Mucosa of descending colon (tissue), 3 donors: Measurements from ENCODE around the gene CCDC30. TPM values are rescaled to one million over a fixed set of nuclear protein-coding genes. Genes with fewer than 3 reads are reported as not detected.

ENCODE experiments used
- ATAC-seq: fragments of 200-7000 bp; cut with Tn5 transposase; one replicate; pipeline ENCODE4 v1.9.1; 2020; ENCODE audit warnings: mild to moderate bottlenecking, moderate library complexity
- DNase-seq, 3 donors: peaks; one replicate each; pipeline ENCODE4 v3.0.0-alpha.2; 2020
- H3K36me3 ChIP-seq: fragments of 200-600 bp; one replicate; pipeline ENCODE4 v1.8.0; 2021; ENCODE audit warnings: low read depth, mild to moderate bottlenecking
- H3K4me1 ChIP-seq: fragments of 200-600 bp; one replicate; pipeline ENCODE4 v1.8.0; 2021; ENCODE audit warnings: low read depth, mild to moderate bottlenecking
- H3K4me3 ChIP-seq: fragments of 200-600 bp; one replicate; pipeline ENCODE4 v1.8.0; 2021; ENCODE audit warnings: mild to moderate bottlenecking
- H3K9me3 ChIP-seq: fragments of 200-600 bp; one replicate; pipeline ENCODE4 v1.8.0; 2021; ENCODE audit warnings: mild to moderate bottlenecking
- intact Hi-C, 2 donors: fragments of 100-400 bp; cut with DNase I in 1 of 2; cut with micrococcal nuclease in 1 of 2; formaldehyde crosslinking; loops; one replicate each; pipeline versions ENCODE4 v1.11.0 to v1.11.1; 2022; cut with DNase I, micrococcal nuclease
- total RNA-seq, 3 donors: library from RNA; stranded (reverse); fragmentation: NEBNext Ultra II Directional in 2 of 3; extraction: Animal tissue kit (Norgen Biotek cat#: 25700) in 2 of 3; gene quantifications; one replicate each; pipeline versions ENCODE4 v1.2.1 to v1.2.4, GENCODE V29; 2021 to 2023
- TF ChIP-seq, protein P1 (sequence below): fragments of 200-600 bp; IDR thresholded peaks from one replicate; pipeline ENCODE4 v1.8.0; 2022; ENCODE audit warnings: antibody characterized with exemption, mild to moderate bottlenecking
- donor health status: DM: no; HTN: no; CAD: no; lungs with moderate emphysema.
- donor health status: DM: no; HTN: no; CAD: no.
- donor health status: DM: no; HTN: yes; CAD: no.

CCDC30 gene
- total RNA-seq, 3 donors from 2014 or later: 2.2 to 3.8 (median 3.7) TPM

DNA sequence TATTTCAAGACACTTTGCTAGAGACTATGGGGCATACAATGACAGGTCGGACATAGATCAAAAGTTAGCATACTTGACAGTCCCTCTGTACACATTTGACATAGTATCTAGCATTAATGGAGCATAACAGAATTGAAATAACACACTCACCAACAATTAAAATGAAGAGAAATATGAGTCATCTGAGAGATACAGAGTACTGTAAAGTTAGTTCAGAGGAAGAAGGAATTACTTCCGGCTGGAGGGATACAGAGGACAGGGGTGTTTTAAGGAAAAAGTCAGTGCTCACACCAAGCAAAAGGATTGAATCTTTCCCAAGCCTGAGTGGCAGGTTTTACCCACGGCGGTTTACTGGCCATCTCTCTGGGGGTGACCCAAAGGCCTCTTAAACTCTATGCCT, 9.7 kb upstream of the CCDC30 start:
- Histone ChIP-seq H3K9me3 (no peaks in the 10 kb centered on the region), H3K4me1 (peaks cover 11% of the 10 kb centered on the region), H3K4me3 (no peak overlapping the region), H3K36me3 (no peaks in the 10 kb centered on the region)
- intact Hi-C loops: no loop called here
- ATAC-seq (no peak), DNase-seq (no peak)
- TF ChIP-seq, protein P1, sequence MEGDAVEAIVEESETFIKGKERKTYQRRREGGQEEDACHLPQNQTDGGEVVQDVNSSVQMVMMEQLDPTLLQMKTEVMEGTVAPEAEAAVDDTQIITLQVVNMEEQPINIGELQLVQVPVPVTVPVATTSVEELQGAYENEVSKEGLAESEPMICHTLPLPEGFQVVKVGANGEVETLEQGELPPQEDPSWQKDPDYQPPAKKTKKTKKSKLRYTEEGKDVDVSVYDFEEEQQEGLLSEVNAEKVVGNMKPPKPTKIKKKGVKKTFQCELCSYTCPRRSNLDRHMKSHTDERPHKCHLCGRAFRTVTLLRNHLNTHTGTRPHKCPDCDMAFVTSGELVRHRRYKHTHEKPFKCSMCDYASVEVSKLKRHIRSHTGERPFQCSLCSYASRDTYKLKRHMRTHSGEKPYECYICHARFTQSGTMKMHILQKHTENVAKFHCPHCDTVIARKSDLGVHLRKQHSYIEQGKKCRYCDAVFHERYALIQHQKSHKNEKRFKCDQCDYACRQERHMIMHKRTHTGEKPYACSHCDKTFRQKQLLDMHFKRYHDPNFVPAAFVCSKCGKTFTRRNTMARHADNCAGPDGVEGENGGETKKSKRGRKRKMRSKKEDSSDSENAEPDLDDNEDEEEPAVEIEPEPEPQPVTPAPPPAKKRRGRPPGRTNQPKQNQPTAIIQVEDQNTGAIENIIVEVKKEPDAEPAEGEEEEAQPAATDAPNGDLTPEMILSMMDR: no peak

DNA sequence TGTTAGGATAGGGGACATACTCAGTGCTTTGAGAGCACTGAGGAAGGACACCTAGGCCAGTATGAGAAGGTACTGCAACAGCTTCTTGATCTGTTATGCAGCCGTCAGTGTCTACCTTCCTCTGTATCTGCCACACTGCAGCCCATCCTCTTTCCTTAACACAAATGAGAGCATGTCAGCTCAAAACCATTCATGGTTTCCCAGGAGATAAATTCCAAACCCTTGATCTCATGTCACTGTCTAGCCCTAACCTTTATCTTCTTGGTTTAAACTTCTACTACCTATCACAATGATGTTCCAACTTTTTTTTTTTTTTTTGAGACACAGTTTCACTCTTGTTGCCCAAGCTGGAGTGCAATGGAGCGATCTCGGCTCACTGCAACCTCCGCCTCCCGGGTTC, 8.7 kb upstream of the CCDC30 start:
- H3K9me3 ChIP-seq: no peaks in the 10 kb centered on the region
- TF ChIP-seq, protein P1: no peak
- ATAC-seq (no peak), DNase-seq (no peak)
- no peak overlapping the region for H3K4me3 ChIP-seq
- H3K36me3 ChIP-seq: no peaks in the 10 kb centered on the region
- intact Hi-C loops: no loop called here
- H3K4me1 ChIP-seq: peaks cover 11% of the 10 kb centered on the region

- DNase-seq: peak; percentile 92 to 94 (median 94)
- TF ChIP-seq, protein P1: no peak
Measured at GRCh38 chr1:42456010-42456753, 6.9 kb upstream of the CCDC30 start, which contains the start of the genes PPCS and ZMYND12. Gene PPCS (plus strand): TSS chr1:42456543. CDS start chr1:42456566, 23 bp downstream. Gene ZMYND12 (minus strand): TSS chr1:42456022. CDS start chr1:42455997, 25 bp downstream.

GRCh38 chr1:42456754-42457089, 6.4 kb upstream of the CCDC30 start:
- peak; percentile 85 for ATAC-seq
- intact Hi-C loops: no loop called here
- peak; percentile 69 to 82 (median 79) for DNase-seq
- H3K9me3 ChIP-seq: no peaks in the 10 kb centered on the region
- peaks cover 11% of the 10 kb centered on the region for H3K4me1 ChIP-seq
- TF ChIP-seq, protein P1: no peak
- H3K36me3 ChIP-seq: no peaks in the 10 kb centered on the region
- peak overlapping the region; percentile 88 for H3K4me3 ChIP-seq

More at GRCh38 chr1:42456010-42456753, 6.9 kb upstream of the CCDC30 start, which contains the start of the genes PPCS and ZMYND12:
- intact Hi-C loops: no loop called here
- Histone ChIP-seq H3K4me3 (peak within 1 kb of the TSS; percentile 88), H3K9me3 (no peaks in the 10 kb centered on the region), H3K36me3 (no peaks in the 10 kb centered on the region), H3K4me1 (peaks cover 11% of the 10 kb centered on the region)
- ATAC-seq: peak; percentile 98

- DNase-seq (no peak), ATAC-seq (no peak)
- Histone ChIP-seq H3K9me3 (no peaks in the 10 kb centered on the region), H3K36me3 (no peaks in the 10 kb centered on the region), H3K4me1 (peaks cover 14% of the 10 kb centered on the region), H3K4me3 (no peak overlapping the region)
- TF ChIP-seq, protein P1: no peak
- intact Hi-C loops: no loop called here
Measured at GRCh38 chr1:42461196-42461595, 1.9 kb upstream of the CCDC30 start.
